Esophagus (tissue), 2 donors: Measurements from ENCODE around the gene ECI1. TPM values are rescaled to one million over a fixed set of nuclear protein-coding genes. Genes with fewer than 3 reads are reported as not detected.

Source experiments
- H3K27ac ChIP-seq, 2 donors: one replicate each; pipeline ENCODE4 v1.5.1; 2013; ENCODE audit warnings: low read depth in 2 of 2, mild to moderate bottlenecking in 2 of 2, inconsistent platforms in 1 of 2, low read length in 1 of 2, moderate library complexity in 1 of 2
- H3K27me3 ChIP-seq, 2 donors: one replicate each; pipeline ENCODE4 v1.6.1; 2013; ENCODE audit warnings: low read length in 2 of 2, control low read depth in 1 of 2, mild to moderate bottlenecking in 1 of 2; ENCODE audit not compliant: insufficient read depth in 2 of 2, control insufficient read depth in 1 of 2
- H3K36me3 ChIP-seq, 2 donors: one replicate each; pipeline ENCODE4 v1.6.1; 2013; ENCODE audit warnings: low read length in 1 of 2; ENCODE audit not compliant: control insufficient read depth in 2 of 2, insufficient read depth in 2 of 2
- H3K4me1 ChIP-seq, 2 donors: one replicate each; pipeline ENCODE4 v1.6.1; 2013; ENCODE audit warnings: low read length in 1 of 2; ENCODE audit not compliant: control insufficient read depth in 2 of 2, insufficient read depth in 2 of 2
- H3K4me3 ChIP-seq, 2 donors: one replicate each; pipeline ENCODE4 v1.5.1; 2013; ENCODE audit warnings: low read length in 2 of 2, mild to moderate bottlenecking in 2 of 2, low read depth in 1 of 2, moderate library complexity in 1 of 2
- H3K9me3 ChIP-seq, 2 donors: one replicate each; pipeline ENCODE4 v1.6.1; 2013; ENCODE audit warnings: mild to moderate bottlenecking in 2 of 2, low read depth in 1 of 2, low read length in 1 of 2, moderate library complexity in 1 of 2; ENCODE audit not compliant: control insufficient read depth in 2 of 2, insufficient read depth in 1 of 2
- WGBS, 2 donors: extraction: QIAGEN DNeasy Blood & Tissue Kit; methylation state at CpG; one replicate each; pipeline ENCODE4 v1.1.7; 2013; 5-methylcytosine and 5-hydroxymethylcytosine counted together
- polyA plus RNA-seq, 2 donors: library from polyadenylated mRNA; stranded (reverse); fragments of 200-250 nt; gene quantifications; one replicate each; pipeline ENCODE4 v1.2.3, GENCODE V29; 2013
- donor health status: healthy with polysubstance abuse.
- donor health status: Bipolar disorder and iron deficiency.

ECI1 gene, protein sequence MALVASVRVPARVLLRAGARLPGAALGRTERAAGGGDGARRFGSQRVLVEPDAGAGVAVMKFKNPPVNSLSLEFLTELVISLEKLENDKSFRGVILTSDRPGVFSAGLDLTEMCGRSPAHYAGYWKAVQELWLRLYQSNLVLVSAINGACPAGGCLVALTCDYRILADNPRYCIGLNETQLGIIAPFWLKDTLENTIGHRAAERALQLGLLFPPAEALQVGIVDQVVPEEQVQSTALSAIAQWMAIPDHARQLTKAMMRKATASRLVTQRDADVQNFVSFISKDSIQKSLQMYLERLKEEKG
- polyA plus RNA-seq = 10 to 100 TPM; 58.7 to 62.9 TPM

DNA sequence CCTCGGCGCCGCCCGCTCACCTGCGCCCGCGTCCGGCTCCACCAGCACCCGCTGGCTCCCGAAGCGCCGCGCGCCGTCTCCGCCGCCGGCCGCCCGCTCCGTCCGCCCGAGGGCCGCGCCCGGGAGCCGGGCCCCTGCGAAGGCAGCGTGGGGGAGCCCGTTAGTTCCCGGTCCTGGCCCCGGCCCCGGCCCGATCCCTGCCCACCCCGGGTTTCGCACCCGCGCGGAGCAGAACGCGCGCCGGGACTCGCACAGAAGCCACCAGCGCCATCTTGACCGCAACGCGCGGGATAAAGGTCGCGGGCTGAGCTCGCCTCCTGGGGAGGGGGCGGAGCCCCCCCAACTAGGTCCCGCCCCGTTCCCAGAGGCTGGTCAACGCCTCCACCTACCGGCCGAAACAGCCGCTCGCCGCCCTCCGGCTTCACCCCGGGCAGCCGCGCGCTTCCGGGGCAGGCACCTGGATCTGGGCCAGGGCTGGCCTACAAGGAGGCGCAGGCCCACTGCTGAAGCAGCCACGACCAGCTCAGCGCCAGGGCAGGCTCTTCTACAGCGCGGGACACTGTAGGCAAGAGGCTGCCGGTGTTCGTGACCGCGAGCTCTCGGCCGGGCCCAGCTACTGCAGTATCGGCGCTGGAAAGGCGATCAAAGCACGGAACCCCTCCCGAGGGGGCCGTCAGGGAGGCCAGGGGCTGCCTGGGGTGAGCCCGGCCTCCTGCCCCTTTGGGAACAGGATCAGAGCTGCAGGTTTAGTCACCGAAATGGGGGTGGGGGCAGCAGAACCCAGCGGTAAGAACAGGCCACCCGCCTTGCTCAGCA lies at the start of gene ECI1:
Gene ECI1, minus strand, starts transcription at position 292 of the 816 bp plus-strand sequence. Its CDS starts 21 bp downstream, at position 271.
- no peaks in the 10 kb centered on the region for H3K9me3 ChIP-seq
- H3K27ac ChIP-seq = peak within 1 kb of the TSS; percentile 91 to 99
- H3K4me3 ChIP-seq = peak within 1 kb of the TSS; percentile 59 to 80
- 1 to 2% methylated on average over 78 to 88 of the region's 88 CpGs for WGBS, 2 donors
- H3K36me3 ChIP-seq = peaks cover 9 to 22% of the 10 kb centered on the region in 2 donors
- peaks cover 0 to 7% of the 10 kb centered on the region in 2 donors for H3K4me1 ChIP-seq
- H3K27me3 ChIP-seq = no peaks in the 10 kb centered on the region

DNA sequence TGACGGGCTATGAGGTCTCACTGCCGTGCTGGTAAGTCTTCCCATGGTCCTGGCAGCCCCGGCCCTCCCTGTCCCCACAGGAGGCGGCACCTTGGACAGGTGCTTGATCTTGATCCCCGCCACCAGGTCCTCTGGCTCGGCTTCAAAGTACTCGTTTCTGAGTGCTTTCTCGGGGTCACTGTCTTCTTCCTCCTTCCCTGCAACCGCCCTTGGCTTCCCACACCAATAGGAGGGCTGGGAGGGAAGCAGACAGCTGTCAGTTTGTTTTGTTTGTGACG lies 48.5 kb upstream of the ECI1 start:
- peaks cover 0 to 7% of the 10 kb centered on the region in 2 donors for H3K36me3 ChIP-seq
- no peaks in the 10 kb centered on the region for H3K9me3 ChIP-seq
- 55 to 68% methylated on average over 10 of the region's 10 CpGs for WGBS, 2 donors
- no peak overlapping the region for H3K4me3 ChIP-seq
- no peaks in the 10 kb centered on the region for H3K27me3 ChIP-seq
- H3K27ac ChIP-seq = no peak overlapping the region
- H3K4me1 ChIP-seq = peaks cover 0 to 3% of the 10 kb centered on the region in 2 donors

DNA sequence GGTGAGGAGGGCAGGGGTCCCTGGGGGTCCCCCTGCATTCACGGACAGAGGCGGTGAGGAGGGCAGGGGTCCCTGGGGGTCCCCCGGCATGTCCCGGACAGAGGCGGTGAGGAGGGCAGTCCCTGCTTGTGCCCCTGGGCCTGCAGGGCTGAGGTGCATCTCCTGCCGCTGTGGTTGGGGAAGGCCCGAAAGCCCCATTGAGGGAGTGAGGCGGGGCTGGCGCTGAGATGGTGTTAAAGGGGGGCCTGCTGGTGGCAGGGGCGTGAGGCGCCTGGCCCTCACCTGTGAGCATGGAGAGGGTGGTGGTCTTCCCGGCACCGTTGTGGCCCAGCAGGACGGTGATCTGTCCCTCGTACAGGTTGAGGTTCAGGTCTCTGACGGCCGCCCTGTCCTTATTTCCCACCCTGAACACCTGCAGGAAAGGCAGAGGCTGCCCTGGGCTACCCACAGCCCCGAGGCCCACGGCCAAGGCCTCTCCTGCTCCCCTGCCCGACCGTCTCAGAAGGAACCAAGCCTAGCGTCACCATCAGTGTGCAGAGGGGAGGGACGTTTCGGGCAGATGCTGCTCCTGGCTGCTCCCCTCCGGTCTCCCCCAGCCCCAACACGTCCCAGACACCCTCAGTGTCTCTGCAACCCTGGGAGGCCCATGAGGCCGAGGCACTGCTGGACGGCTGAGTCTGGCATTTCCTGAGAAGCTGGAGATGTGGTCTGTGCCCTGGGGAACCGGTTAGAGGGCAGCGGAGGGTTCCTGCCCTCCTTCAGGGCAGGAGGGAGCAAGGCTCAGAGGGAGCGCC lies 47.9 kb upstream of the ECI1 start:
- Histone ChIP-seq H3K36me3 (peaks cover 0 to 7% of the 10 kb centered on the region in 2 donors), H3K9me3 (no peaks in the 10 kb centered on the region), H3K27ac (no peak overlapping the region), H3K4me3 (no peak overlapping the region), H3K27me3 (no peaks in the 10 kb centered on the region), H3K4me1 (peaks cover 0 to 3% of the 10 kb centered on the region in 2 donors)
- WGBS, 2 donors = 84 to 88% methylated on average over 28 to 31 of the region's 31 CpGs

DNA sequence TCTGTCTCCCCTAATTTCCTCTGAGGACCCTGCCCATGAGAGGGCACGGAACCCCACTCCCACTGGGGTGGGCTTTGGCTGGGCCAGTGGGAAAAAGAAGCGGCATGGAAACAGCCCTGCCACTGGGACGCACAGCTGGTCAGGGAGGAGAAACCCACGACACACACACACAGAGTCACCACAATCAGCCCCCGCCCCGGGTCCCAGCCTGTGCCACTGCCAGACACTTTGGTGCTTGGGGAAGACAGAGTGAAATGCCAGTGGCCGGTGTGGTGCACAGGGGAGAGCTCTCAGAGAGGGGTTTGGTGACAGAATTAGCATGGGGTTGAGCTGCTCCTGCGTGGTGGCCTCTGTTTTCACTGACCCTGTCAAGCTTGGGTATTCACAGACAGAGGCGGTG lies 47.2 kb upstream of the ECI1 start:
- Histone ChIP-seq H3K36me3 (peaks cover 0 to 3% of the 10 kb centered on the region in 2 donors), H3K9me3 (no peaks in the 10 kb centered on the region), H3K4me1 (peaks cover 0 to 3% of the 10 kb centered on the region in 2 donors), H3K27ac (no peak overlapping the region), H3K4me3 (no peak overlapping the region), H3K27me3 (no peaks in the 10 kb centered on the region)
- WGBS, 2 donors = 91 to 93% methylated on average over 9 of the region's 9 CpGs

DNA sequence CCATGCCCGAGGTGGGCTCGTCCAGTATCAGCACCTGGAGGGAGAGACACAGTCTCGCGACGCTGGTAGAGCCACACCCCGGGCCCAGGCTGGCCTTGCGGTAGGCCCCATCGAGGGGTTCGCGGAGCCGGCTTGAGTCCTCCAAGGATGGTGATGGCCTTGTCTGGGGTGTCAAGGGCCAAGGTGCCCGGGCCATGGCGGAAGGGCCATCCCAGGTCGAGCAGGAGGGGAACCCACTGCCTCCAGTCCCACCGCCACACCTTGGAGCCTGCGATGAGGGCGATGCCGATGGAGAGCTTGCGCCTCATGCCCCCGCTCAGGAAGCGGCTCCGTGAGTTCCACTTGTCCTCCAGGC lies 46.1 kb upstream of the ECI1 start:
- no peak overlapping the region for H3K27ac ChIP-seq
- 94 to 95% methylated on average over 22 of the region's 22 CpGs for WGBS, 2 donors
- H3K4me1 ChIP-seq = peaks cover 0 to 3% of the 10 kb centered on the region in 2 donors
- no peak overlapping the region for H3K4me3 ChIP-seq
- peaks cover 0 to 3% of the 10 kb centered on the region in 2 donors for H3K36me3 ChIP-seq
- H3K9me3 ChIP-seq = no peaks in the 10 kb centered on the region
- H3K27me3 ChIP-seq = no peaks in the 10 kb centered on the region

DNA sequence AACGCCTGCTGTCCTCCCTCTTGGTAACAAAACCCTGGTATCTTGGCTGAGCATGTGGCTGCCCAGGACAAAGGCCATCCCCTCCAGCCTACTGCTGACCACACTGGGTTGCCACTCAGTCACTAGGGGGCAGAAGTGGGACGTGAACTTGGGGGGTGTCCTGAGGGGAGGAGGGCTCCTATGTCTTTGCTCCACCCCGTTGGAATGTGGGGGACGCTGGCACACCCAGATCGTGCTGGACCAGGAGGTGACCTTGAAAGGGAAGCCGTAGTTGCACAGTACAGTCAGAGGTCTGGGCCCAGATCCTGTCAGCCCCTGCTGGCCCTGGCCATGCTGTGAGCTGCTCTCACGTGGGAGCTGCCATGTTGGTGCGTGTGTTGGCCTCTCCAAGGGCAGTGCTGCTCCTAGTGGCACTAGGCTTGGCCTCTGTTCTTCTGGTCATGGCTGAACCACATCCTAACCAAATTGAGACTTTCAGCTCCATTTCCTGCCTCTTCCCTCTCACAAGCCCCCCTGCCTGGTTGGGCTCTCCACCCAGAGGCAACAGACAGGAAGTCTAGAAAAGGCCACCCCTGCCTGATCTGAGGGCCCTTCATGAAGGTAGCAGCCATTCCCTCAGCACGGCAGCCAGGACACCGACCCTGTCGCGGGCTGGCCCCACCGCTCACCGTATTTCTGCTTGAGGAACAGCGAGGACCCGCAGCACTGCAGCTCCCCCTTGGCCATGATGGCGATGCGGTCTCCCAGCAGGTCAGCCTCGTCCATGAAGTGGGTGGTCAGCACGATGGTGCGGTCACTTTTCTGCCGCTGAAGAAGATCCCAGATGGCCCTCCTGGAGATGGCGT lies 45.5 kb upstream of the ECI1 start:
- Histone ChIP-seq H3K4me3 (no peak overlapping the region), H3K27me3 (no peaks in the 10 kb centered on the region), H3K27ac (no peak overlapping the region), H3K36me3 (peaks cover 0 to 3% of the 10 kb centered on the region in 2 donors), H3K4me1 (peaks cover 0 to 3% of the 10 kb centered on the region in 2 donors), H3K9me3 (no peaks in the 10 kb centered on the region)
- WGBS, 2 donors = 76 to 79% methylated on average over 23 of the region's 23 CpGs

DNA sequence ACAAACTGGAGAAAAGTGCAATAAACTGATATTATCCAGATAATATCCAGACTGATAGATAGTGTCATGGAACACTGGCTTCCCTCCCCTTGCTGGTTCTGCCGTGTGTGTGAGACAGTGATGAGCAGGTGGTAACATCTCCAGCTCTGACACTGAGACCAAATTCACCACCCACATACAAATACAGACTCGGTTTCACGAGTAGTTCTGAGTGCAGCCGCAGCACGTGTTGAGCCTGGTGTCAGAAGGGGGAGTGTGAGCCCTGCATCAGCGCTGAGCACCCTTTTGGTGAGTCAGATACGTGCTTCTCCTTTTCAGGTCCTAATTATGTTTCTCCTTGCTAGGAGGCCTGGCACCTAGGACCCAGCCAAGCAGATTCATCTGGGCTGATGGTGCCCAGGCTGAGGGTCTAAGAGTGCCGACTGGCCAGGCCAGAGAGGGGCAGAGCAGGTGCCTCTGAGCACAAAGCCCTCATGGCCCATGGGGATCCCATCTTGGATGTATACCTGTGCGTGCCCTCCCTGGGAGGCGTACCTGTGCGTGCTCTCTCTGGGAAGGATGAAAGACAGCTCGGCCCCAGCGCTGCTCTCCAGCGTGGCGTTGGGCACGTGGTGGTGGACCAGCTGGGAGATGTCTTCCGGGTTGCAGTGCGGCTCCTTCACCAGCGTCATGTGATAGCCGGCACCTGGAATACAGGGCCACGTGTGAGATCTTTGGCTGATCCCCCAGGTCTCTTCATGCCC lies 43.8 kb upstream of the ECI1 start:
- no peak overlapping the region for H3K4me3 ChIP-seq
- no peaks in the 10 kb centered on the region for H3K4me1 ChIP-seq
- H3K27ac ChIP-seq = no peak overlapping the region
- 89 to 91% methylated on average over 21 of the region's 21 CpGs for WGBS, 2 donors
- no peaks in the 10 kb centered on the region for H3K27me3 ChIP-seq
- H3K36me3 ChIP-seq = peaks cover 0 to 3% of the 10 kb centered on the region in 2 donors
- no peaks in the 10 kb centered on the region for H3K9me3 ChIP-seq

DNA sequence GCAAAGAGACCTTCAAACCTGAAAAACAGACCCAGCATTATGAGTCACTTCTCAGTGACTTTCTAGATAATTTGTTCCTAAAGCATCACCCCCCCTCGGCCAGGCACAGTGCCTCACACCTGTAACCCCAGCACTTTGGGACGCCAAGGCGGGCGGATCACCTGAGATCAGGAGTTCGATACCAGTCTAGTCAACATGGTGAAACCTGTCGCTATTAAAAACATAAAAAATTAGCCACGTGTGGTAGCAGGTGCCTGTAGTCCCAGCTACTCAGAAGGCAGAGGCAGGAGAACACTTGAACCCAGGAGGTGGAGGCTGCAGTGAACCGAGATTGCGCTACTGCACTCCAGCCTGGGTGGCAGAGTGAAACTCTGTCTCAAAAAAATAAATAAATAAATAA lies 40.8 kb upstream of the ECI1 start:
- Histone ChIP-seq H3K27me3 (no peaks in the 10 kb centered on the region), H3K4me3 (no peak overlapping the region), H3K27ac (no peak overlapping the region), H3K9me3 (no peaks in the 10 kb centered on the region), H3K36me3 (peaks cover 0 to 3% of the 10 kb centered on the region in 2 donors), H3K4me1 (no peaks in the 10 kb centered on the region)
- WGBS, 2 donors = 89 to 90% methylated on average over 9 of the region's 9 CpGs
